Right lung (tissue), 5 donors: ENCODE data around the gene ATXN10. TPM values are rescaled to one million over a fixed set of nuclear protein-coding genes. Genes with fewer than 3 reads are reported as not detected.
"Not testable (repeated sequence)": the region's sequence is repeated elsewhere in the genome, so short reads cannot be mapped to it uniquely, and the experiment has no call there.

Source experiments
- DNase-seq, 2 donors: peaks; one replicate each; pipeline ENCODE4 v3.0.0-alpha.2; 2013
- polyA plus RNA-seq, 5 donors: library from polyadenylated mRNA; unstranded; fragments of 120-200 nt; gene quantifications; one replicate each; pipeline versions ENCODE4 v1.2.1 to v1.2.3, GENCODE V29; 2013; ENCODE audit warnings: inconsistent platforms in 1 of 5, low replicate concordance in 1 of 5; ENCODE audit not compliant: insufficient read length in 5 of 5, insufficient read depth in 1 of 5

ATXN10 gene
- polyA plus RNA-seq, 5 donors: 226 to 310 (median 249) TPM

- DNase-seq: no peak
Measured at GRCh38 chr22:45781966-45782365, 110.3 kb downstream of the ATXN10 start.

GRCh38 chr22:45783021-45783420 is 111.4 kb downstream of the ATXN10 start:
- DNase-seq: no peak

- DNase-seq: no peak
Measured at GRCh38 chr22:45783690-45784089, 112.1 kb downstream of the ATXN10 start.

- no peak for DNase-seq
Measured at GRCh38 chr22:45784357-45785277, 113.0 kb downstream of the ATXN10 start.

GRCh38 chr22:45785458-45785857 is 113.8 kb downstream of the ATXN10 start:
- no peak for DNase-seq

GRCh38 chr22:45786726-45787125 is 115.1 kb downstream of the ATXN10 start:
- DNase-seq: no peak

- peak; percentile 35 to 51 for DNase-seq
Measured at GRCh38 chr22:45787759-45788158, 116.1 kb downstream of the ATXN10 start.

GRCh38 chr22:45788522-45788921 is 116.9 kb downstream of the ATXN10 start:
- DNase-seq: no peak

- no peak for DNase-seq
Measured at GRCh38 chr22:45790401-45790800, 118.8 kb downstream of the ATXN10 start.

- DNase-seq: no peak
Measured at GRCh38 chr22:45793161-45793560, 121.5 kb downstream of the ATXN10 start.

GRCh38 chr22:45793892-45794291 is 122.3 kb downstream of the ATXN10 start:
- no peak for DNase-seq

- DNase-seq: not testable (repeated sequence)
Measured at GRCh38 chr22:45796009-45796408, 124.4 kb downstream of the ATXN10 start.

GRCh38 chr22:45799291-45799690 is 127.7 kb downstream of the ATXN10 start:
- no peak for DNase-seq

- no peak for DNase-seq
Measured at GRCh38 chr22:45802054-45802453, 130.4 kb downstream of the ATXN10 start.

GRCh38 chr22:45804319-45804985 is 132.8 kb downstream of the ATXN10 start:
- DNase-seq: no peak

- no peak for DNase-seq
Measured at GRCh38 chr22:45804986-45805325, 133.3 kb downstream of the ATXN10 start.

GRCh38 chr22:45805413-45805812 is 133.8 kb downstream of the ATXN10 start:
- DNase-seq: no peak

GRCh38 chr22:45807156-45807915 is 135.7 kb downstream of the ATXN10 start:
- no peak for DNase-seq

GRCh38 chr22:45812910-45813309 is 141.3 kb downstream of the ATXN10 start:
- DNase-seq: no peak

GRCh38 chr22:45814198-45814597 is 142.6 kb downstream of the ATXN10 start:
- no peak for DNase-seq

GRCh38 chr22:45816776-45817175 is 145.1 kb downstream of the ATXN10 start:
- no peak for DNase-seq

- peak; percentile 56 to 68 for DNase-seq
Measured at GRCh38 chr22:45817745-45818423, 146.2 kb downstream of the ATXN10 start.
